Peyer's patch (tissue), 4 donors: ENCODE results near the gene TMEM132D. TPM values are rescaled to one million over a fixed set of nuclear protein-coding genes. Genes with fewer than 3 reads are reported as not detected.

ENCODE experiments used
- DNase-seq, 3 donors: peaks; one replicate each; pipeline ENCODE4 v3.0.0-alpha.2; 2017 to 2019
- H3K27ac ChIP-seq, 4 donors: fragments of 200-600 bp; sonication (generic); one replicate each; pipeline ENCODE4 v1.5.1; 2016 to 2019
- H3K27me3 ChIP-seq, 2 donors: fragments of 200-600 bp; sonication (generic); one replicate each; pipeline ENCODE4 v1.5.1; 2019
- H3K36me3 ChIP-seq, 3 donors: fragments of 200-600 bp; sonication (generic); one replicate each; pipeline ENCODE4 v1.5.1; 2016 to 2019
- H3K4me1 ChIP-seq, 4 donors: fragments of 200-600 bp; sonication (generic); one replicate each; pipeline ENCODE4 v1.5.1; 2016 to 2019
- H3K4me3 ChIP-seq, 4 donors: fragments of 200-600 bp; sonication (generic); 1 replicate in 3 of 4; 2 replicates in 1 of 4; pipeline ENCODE4 v1.5.1; 2016 to 2019; ENCODE audit warnings: mild to moderate bottlenecking in 1 of 4
- H3K9me3 ChIP-seq, 4 donors: fragments of 200-600 bp; sonication (generic); one replicate each; pipeline ENCODE4 v1.5.1; 2016 to 2019; ENCODE audit warnings: mild to moderate bottlenecking in 1 of 4
- POLR2A ChIP-seq, 2 donors: fragments of 450-650 bp; IDR thresholded peaks; one replicate each; pipeline ENCODE4 v1.5.1; 2017; ENCODE audit warnings: antibody characterized with exemption in 2 of 2, mild to moderate bottlenecking in 2 of 2, moderate library complexity in 2 of 2
- total RNA-seq, 4 donors: library from RNA; depleted of rRNA; stranded (reverse); fragments of >200 nt; gene quantifications; one replicate each; pipeline ENCODE4 v1.1.0, GENCODE V29; 2016
- TF ChIP-seq, protein P1 (sequence below), 6 experiments: fragments of 450-650 bp in 4 of 6; fragments of 200-600 bp in 2 of 6; sonication (generic) in 1 of 6; IDR thresholded peaks; one replicate each; pipeline ENCODE4 v1.5.1; 2017 to 2019; ENCODE audit warnings: antibody characterized with exemption in 6 of 6, mild to moderate bottlenecking in 3 of 6, moderate library complexity in 1 of 6

TMEM132D gene
- total RNA-seq, 4 donors from 2014 or later, result 0.27 to 1.7 (median 0.41) TPM

DNA sequence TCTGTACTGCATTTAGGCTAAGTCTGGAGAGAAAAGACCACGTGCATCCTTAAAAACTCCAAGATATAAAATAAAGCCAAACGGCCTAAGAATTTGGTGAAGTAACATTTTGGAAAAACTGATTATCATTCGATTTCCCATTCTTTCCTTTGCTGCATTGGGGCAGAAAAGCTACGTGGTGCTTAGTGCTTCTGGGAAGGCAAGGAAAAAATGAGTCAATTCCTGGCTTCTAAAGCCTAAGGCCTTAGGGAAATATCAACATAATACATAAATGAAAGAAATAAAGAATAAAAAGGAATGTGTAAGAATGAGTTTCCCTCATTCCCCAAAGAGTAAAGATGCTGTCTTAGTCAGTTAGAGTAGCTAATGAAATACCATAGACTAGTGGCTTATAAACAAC is 530.1 kb downstream of the TMEM132D start:
- peaks cover 0 to 14% (median 0%) of the 10 kb centered on the region in 4 donors for H3K4me1 ChIP-seq
- no peak for DNase-seq
- H3K4me3 ChIP-seq, result no peak overlapping the region
- TF ChIP-seq, protein P1, sequence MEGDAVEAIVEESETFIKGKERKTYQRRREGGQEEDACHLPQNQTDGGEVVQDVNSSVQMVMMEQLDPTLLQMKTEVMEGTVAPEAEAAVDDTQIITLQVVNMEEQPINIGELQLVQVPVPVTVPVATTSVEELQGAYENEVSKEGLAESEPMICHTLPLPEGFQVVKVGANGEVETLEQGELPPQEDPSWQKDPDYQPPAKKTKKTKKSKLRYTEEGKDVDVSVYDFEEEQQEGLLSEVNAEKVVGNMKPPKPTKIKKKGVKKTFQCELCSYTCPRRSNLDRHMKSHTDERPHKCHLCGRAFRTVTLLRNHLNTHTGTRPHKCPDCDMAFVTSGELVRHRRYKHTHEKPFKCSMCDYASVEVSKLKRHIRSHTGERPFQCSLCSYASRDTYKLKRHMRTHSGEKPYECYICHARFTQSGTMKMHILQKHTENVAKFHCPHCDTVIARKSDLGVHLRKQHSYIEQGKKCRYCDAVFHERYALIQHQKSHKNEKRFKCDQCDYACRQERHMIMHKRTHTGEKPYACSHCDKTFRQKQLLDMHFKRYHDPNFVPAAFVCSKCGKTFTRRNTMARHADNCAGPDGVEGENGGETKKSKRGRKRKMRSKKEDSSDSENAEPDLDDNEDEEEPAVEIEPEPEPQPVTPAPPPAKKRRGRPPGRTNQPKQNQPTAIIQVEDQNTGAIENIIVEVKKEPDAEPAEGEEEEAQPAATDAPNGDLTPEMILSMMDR (IDR thresholded peaks at IDR 0.05), result no peak
- TF ChIP-seq POLR2A (IDR thresholded peaks at IDR 0.05), result no peak
- H3K9me3 ChIP-seq, result no peaks in the 10 kb centered on the region
- H3K36me3 ChIP-seq, result no peaks in the 10 kb centered on the region
- no peaks in the 10 kb centered on the region for H3K27me3 ChIP-seq
- H3K27ac ChIP-seq, result peak overlapping the region in 3 of 4 donors; percentile 33 to 78 (median 70)

DNA sequence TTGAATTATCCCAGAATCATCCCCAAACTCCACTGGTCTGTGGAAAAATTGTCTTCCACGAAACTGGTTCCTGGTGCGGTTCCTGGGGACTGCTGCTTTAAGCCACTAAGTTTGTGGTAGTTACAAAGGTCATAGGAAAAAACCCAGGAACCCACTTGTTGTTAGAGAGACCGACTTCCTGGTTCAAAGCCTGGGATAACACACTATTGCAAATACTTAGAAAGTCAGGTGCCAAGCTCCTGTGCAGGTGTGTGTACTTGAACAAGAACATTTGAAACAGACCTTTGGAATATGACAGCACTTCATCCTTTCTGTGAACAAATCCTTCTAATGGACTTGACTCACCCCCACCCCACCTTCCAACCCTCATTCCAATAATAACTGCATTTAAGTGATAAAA is 530.9 kb downstream of the TMEM132D start:
- Histone ChIP-seq H3K36me3 (no peaks in the 10 kb centered on the region), H3K27ac (peak overlapping the region in 3 of 4 donors; percentile 33 to 78 (median 70)), H3K27me3 (no peaks in the 10 kb centered on the region), H3K4me3 (no peak overlapping the region), H3K4me1 (peaks cover 0 to 11% (median 0%) of the 10 kb centered on the region in 4 donors), H3K9me3 (no peaks in the 10 kb centered on the region)
- peak in 1 of 3 donors; percentile 75 for DNase-seq
- TF ChIP-seq POLR2A (IDR thresholded peaks at IDR 0.05), result no peak

DNA sequence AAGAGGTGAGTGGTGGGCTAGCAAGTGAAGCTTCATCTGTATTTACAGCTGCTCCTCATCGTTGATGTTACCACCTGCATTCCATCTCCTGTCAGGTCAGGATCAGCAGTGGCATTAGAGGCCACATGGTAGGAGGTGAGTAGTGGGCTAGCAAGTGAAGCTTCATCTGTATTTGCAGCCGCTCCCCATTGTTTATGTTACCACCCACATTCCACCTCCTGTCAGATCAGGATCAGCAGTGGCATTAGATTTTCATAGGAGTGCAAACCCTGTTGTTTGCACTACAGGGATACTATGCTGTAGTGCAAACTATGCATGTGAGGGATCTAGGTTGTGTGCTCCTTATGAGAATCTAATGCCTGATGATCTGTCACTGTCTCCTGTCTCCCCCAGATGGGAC is 531.5 kb downstream of the TMEM132D start:
- Histone ChIP-seq H3K4me3 (no peak overlapping the region), H3K4me1 (peaks cover 0 to 11% (median 0%) of the 10 kb centered on the region in 4 donors), H3K9me3 (no peaks in the 10 kb centered on the region), H3K27me3 (no peaks in the 10 kb centered on the region), H3K27ac (peak overlapping the region in 3 of 4 donors; percentile 33 to 78 (median 63)), H3K36me3 (no peaks in the 10 kb centered on the region)
- DNase-seq, result no peak
- TF ChIP-seq, protein P1 (IDR thresholded peaks at IDR 0.05), result no peak
- TF ChIP-seq POLR2A (IDR thresholded peaks at IDR 0.05), result no peak

DNA sequence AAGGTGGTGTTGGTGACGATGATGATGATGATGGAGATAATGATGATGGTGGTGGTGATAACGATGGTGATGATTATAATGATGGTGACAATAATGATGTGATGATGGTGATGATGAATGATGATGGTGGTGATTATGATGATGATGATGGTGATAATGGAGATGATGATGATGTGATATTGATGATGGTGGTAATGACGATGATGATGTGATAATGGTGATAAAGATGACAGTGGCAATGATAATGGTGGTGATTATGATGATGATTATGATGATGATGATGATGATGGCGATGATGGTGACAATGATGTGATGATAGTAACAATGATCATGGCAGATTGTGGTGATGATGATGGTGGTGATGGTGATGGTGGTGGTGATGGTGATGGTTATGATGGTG is 532.6 kb downstream of the TMEM132D start:
- TF ChIP-seq POLR2A (IDR thresholded peaks at IDR 0.05), result no peak
- TF ChIP-seq, protein P1 (IDR thresholded peaks at IDR 0.05), result no peak
- Histone ChIP-seq H3K27me3 (no peaks in the 10 kb centered on the region), H3K27ac (no peak overlapping the region), H3K4me3 (no peak overlapping the region), H3K9me3 (no peaks in the 10 kb centered on the region), H3K36me3 (no peaks in the 10 kb centered on the region), H3K4me1 (peaks cover 0 to 11% (median 0%) of the 10 kb centered on the region in 4 donors)
- no peak for DNase-seq

DNA sequence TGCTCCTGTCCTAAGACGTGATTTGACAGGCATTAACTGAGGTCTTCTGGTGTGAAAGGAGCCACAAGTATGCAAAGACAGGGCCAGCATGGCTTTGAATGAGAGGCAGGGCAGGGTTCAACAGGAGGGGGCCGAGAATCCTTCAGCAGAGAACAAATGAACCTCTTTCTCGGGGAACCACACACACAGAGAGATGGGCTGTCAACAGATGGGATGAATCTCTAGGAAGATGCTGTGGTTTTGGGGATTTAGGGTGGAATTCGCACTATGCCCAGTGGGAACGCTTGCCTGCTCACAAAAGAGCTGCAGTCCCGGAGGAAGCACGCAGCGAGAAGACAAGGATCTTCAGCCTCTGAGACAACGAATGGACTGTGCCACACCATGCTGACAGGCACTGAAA is 537.2 kb downstream of the TMEM132D start:
- Histone ChIP-seq H3K4me3 (no peak overlapping the region), H3K9me3 (no peaks in the 10 kb centered on the region), H3K27me3 (no peaks in the 10 kb centered on the region), H3K27ac (no peak overlapping the region), H3K4me1 (no peaks in the 10 kb centered on the region), H3K36me3 (no peaks in the 10 kb centered on the region)
- TF ChIP-seq, protein P1 (IDR thresholded peaks at IDR 0.05), result no peak
- no peak for TF ChIP-seq POLR2A (IDR thresholded peaks at IDR 0.05)
- no peak for DNase-seq

DNA sequence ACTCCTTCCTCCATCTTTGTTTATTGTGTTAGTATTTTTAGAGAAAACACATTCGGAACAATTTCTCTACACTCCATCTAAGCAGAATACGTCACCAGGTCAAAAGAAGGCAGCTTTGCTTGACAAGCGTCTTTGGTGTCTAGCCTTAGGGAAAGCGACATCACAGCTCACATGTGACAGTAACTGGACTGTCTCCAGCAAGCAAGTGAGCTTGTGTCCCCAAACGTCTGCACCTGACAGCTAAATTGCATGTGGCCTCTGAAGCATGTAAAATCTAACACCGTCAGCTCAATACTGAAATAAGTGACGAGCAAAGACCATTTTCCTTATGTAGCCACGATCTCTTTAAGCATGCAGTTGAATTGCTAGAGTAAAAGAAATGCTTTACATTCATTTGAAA is 540.8 kb downstream of the TMEM132D start:
- no peaks in the 10 kb centered on the region for H3K4me1 ChIP-seq
- no peaks in the 10 kb centered on the region for H3K27me3 ChIP-seq
- no peak for TF ChIP-seq POLR2A (IDR thresholded peaks at IDR 0.05)
- TF ChIP-seq, protein P1 (IDR thresholded peaks at IDR 0.05), result no peak
- DNase-seq, result no peak
- no peak overlapping the region for H3K4me3 ChIP-seq
- no peaks in the 10 kb centered on the region for H3K9me3 ChIP-seq
- H3K27ac ChIP-seq, result no peak overlapping the region
- H3K36me3 ChIP-seq, result no peaks in the 10 kb centered on the region
